SK-N-DZ (cell line): Measurements from ENCODE around the gene RAC2.

ENCODE experiments used
- DNase-seq: peaks from one replicate; pipeline ENCODE4 v3.0.0-alpha.2; 2015; ENCODE audit warnings: low spot score
- small RNA-seq, 2 experiments: library from RNA; depleted of rRNA; stranded (forward); fragments of <200 nt; gene quantifications; one replicate each; pipeline ENCODE3, GENCODE V24; 2014

RAC2 gene

GRCh38 chr22:37176464-37177061 is 67.5 kb downstream of the RAC2 start:
- DNase-seq = peak; percentile 54

- DNase-seq = no peak
Observed at GRCh38 chr22:37175414-37176281, 68.4 kb downstream of the RAC2 start.

Small RNA genes lying within 50 kb of the gene (small RNA-seq; reads per million reads assigned to genes)
- 0 reads per million in 2 experiments for gene Z82188.1
